Cardiac muscle cell (in vitro differentiated cells and primary cell): Measurements from ENCODE around the gene BPIFA1. TPM values are rescaled to one million over a fixed set of nuclear protein-coding genes. Genes with fewer than 3 reads are reported as not detected.

Experiments
- DNase-seq, 2 donors: peaks; one replicate each; pipeline versions ENCODE4 v3.0.0 to v3.0.0-alpha.2; 2010 to 2017; ENCODE audit warnings: low read depth in 1 of 2, low spot score in 1 of 2
- H3K27ac ChIP-seq: fragments of 200-600 bp; sonication (generic); 2 replicates; pipeline ENCODE4 v1.5.1; 2016
- H3K27me3 ChIP-seq: fragments of 200-600 bp; sonication (generic); 2 replicates; pipeline ENCODE4 v1.6.0; 2016; ENCODE audit warnings: control low read depth
- H3K36me3 ChIP-seq: fragments of 200-600 bp; sonication (generic); 2 replicates; pipeline ENCODE4 v1.5.1; 2016; ENCODE audit warnings: control low read depth
- H3K4me1 ChIP-seq: fragments of 200-600 bp; sonication (generic); 2 replicates; pipeline ENCODE4 v1.8.1; 2017; ENCODE audit warnings: low read depth, mild to moderate bottlenecking, mixed run types
- H3K4me3 ChIP-seq: fragments of 200-600 bp; sonication (generic); 2 replicates; pipeline ENCODE4 v1.5.1; 2016; ENCODE audit warnings: mild to moderate bottlenecking
- H3K9me3 ChIP-seq: fragments of 200-600 bp; sonication (generic); 2 replicates; pipeline ENCODE4 v1.5.1; 2017; ENCODE audit warnings: low read depth, mild to moderate bottlenecking, control low read depth
- CTCF ChIP-seq: IDR thresholded peaks from 2 replicates; pipeline ENCODE4 v1.5.1; 2012; ENCODE audit warnings: low read depth, mild to moderate bottlenecking, low read length
- polyA plus RNA-seq: library from polyadenylated mRNA; unstranded; fragments of >200 nt; fragmentation: Nextera tagmentation; extraction: Ambion mirVana; gene quantifications from 2 replicates; pipeline ENCODE4 v1.2.1, GENCODE V29; 2016
- total RNA-seq: library from RNA; depleted of rRNA; stranded (reverse); fragments of >200 nt; gene quantifications from 2 replicates; pipeline ENCODE4 v1.2.3, GENCODE V29; 2016

Gene BPIFA1
- total and polyA plus RNA-seq, 2 experiments from 2014 or later, result not detected

- H3K4me1 ChIP-seq, result no peaks in the 10 kb centered on the region
- H3K27ac ChIP-seq, result no peak overlapping the region
- H3K36me3 ChIP-seq, result no peaks in the 10 kb centered on the region
- no peaks in the 10 kb centered on the region for H3K9me3 ChIP-seq
- no peak overlapping the region for H3K4me3 ChIP-seq
- no peaks in the 10 kb centered on the region for H3K27me3 ChIP-seq
- no peak for TF ChIP-seq CTCF
- no peak for DNase-seq
Measured at GRCh38 chr20:33259371-33259770, 23.6 kb downstream of the BPIFA1 start.

- DNase-seq, result no peak
- Histone ChIP-seq H3K4me1 (no peaks in the 10 kb centered on the region), H3K4me3 (no peak overlapping the region), H3K27me3 (peaks cover 5% of the 10 kb centered on the region), H3K27ac (no peak overlapping the region), H3K36me3 (no peaks in the 10 kb centered on the region), H3K9me3 (no peaks in the 10 kb centered on the region)
- TF ChIP-seq CTCF, result no peak
Measured at GRCh38 chr20:33261465-33261864, 25.7 kb downstream of the BPIFA1 start.

- Histone ChIP-seq H3K4me1 (no peaks in the 10 kb centered on the region), H3K27ac (no peak overlapping the region), H3K27me3 (peaks cover 6% of the 10 kb centered on the region), H3K36me3 (no peaks in the 10 kb centered on the region), H3K4me3 (no peak overlapping the region), H3K9me3 (no peaks in the 10 kb centered on the region)
- peak; percentile 81 for DNase-seq
- peak; percentile 89 for TF ChIP-seq CTCF
Measured at GRCh38 chr20:33262658-33263065, 26.9 kb downstream of the BPIFA1 start.

GRCh38 chr20:33263784-33264183, 28.0 kb downstream of the BPIFA1 start:
- H3K27ac ChIP-seq, result no peak overlapping the region
- H3K4me1 ChIP-seq, result no peaks in the 10 kb centered on the region
- H3K27me3 ChIP-seq, result peaks cover 6% of the 10 kb centered on the region
- H3K4me3 ChIP-seq, result no peak overlapping the region
- H3K36me3 ChIP-seq, result no peaks in the 10 kb centered on the region
- TF ChIP-seq CTCF, result no peak
- DNase-seq, result no peak
- H3K9me3 ChIP-seq, result no peaks in the 10 kb centered on the region

GRCh38 chr20:33267701-33268100, 31.9 kb downstream of the BPIFA1 start:
- DNase-seq, result no peak
- H3K27me3 ChIP-seq, result peaks cover 22% of the 10 kb centered on the region
- no peaks in the 10 kb centered on the region for H3K4me1 ChIP-seq
- no peaks in the 10 kb centered on the region for H3K9me3 ChIP-seq
- no peak for TF ChIP-seq CTCF
- no peak overlapping the region for H3K4me3 ChIP-seq
- no peak overlapping the region for H3K27ac ChIP-seq
- no peaks in the 10 kb centered on the region for H3K36me3 ChIP-seq
